HG02973 (cell line): Measurements from ENCODE around the gene AGAP1.
"Not testable (repeated sequence)": the region's sequence is repeated elsewhere in the genome, so short reads cannot be mapped to it uniquely, and the experiment has no call there.

ENCODE experiments used
- ATAC-seq: cut with Tn5 transposase; IDR thresholded peaks from one replicate; pipeline ENCODE4 v1.9.1; 2021; ENCODE audit warnings: moderate library complexity; ENCODE audit not compliant: unreplicated experiment

The AGAP1 gene

DNA sequence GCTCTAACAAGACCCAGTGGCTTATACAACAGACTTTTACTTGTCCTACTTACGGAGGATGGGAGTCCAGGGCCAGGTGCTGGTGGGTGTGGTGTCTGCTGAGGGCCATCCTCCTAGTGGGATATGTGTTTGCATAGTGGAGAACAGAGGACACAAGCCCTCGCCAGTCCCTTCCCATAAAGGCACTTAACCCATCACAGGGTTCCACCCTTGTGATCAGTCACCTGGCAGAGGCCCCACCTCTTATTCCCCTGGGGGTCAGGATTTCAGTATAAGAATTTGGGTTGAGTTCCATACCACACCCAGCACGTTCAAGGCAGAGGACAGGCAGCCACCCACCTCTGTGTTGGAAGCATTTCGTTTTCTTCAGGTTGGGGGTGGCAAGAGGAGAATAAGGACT is 259.0 kb downstream of the AGAP1 start:
- ATAC-seq: no peak

- no peak for ATAC-seq
Observed at GRCh38 chr2:235754357-235755207, 260.7 kb downstream of the AGAP1 start.

GRCh38 chr2:235756491-235756890 is 262.6 kb downstream of the AGAP1 start:
- ATAC-seq: no peak

DNA sequence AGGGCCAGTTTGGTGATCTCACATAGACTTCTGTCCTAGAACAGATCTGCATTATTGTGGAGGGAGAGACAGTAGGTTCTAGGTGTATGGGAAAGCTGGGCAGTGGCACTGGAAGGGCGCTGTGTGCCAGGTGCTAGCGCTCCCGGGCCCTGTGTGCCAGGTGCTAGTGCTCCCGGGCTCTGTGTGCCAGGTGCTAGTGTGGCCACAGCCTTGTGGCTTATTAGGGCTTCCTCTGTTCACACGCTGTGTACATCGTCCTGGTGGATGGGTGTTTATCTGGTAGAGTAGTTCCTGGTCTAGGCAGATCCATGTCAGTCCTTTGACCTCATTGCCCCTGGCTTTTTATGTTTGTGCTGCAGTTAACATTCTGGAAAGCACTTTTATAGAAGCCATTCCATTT is 263.4 kb downstream of the AGAP1 start:
- no peak for ATAC-seq

DNA sequence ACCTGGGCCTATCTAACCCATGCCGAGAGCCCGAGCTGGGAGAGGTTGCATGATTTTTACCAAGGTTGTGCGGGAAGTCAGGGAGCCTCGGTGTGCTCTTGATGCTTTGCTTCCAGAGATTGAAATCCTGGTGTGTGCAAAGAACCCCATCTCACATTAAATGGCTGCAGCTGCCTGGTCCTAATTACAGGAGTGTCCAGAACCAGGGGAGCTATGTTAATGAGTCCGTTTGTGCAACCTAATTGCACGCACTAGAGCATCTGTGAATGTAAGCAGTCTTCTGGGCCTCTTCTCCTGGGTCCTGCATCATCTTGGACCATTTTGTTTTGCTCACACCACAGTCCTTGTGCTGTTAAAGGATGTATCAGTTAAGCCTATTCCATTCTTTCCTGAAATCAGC is 263.8 kb downstream of the AGAP1 start:
- no peak for ATAC-seq

DNA sequence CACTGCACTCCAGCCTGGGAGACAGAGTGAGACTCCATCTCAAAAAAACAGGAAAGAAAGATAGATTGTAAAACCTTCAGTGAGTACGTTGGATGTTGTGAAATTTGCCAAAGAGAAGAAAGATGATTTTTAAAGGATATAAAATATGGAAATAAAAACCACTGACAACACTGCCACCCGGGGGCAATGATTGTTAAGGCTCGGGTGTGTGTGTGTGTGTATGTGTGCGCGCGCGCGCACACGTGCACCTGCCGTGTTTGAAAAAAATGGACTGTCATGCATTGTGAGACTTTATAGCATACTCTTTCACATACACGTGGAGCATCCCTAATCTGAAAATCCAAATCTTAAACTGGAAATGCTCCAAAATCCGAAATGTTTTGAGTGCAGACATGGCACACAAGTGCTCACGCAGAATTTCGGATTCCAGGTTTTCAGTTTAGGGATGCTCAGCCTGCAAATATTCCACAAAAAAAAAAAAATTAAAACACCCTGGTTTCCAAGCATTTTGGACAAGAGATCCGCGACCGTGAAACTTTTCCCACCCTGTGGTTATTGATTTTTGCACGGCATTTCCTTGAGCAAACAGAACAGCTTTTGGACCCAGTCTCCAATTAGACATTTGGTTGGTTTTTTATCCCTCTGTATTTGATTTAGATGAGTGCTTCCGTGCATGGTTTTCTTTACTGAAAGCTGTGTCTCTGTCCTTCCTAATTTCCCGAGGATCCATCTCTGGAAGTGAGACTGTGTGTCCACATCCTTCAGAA is 269.2 kb downstream of the AGAP1 start:
- ATAC-seq: no peak

- ATAC-seq: no peak
Observed at GRCh38 chr2:235763816-235764215, 270.0 kb downstream of the AGAP1 start.

DNA sequence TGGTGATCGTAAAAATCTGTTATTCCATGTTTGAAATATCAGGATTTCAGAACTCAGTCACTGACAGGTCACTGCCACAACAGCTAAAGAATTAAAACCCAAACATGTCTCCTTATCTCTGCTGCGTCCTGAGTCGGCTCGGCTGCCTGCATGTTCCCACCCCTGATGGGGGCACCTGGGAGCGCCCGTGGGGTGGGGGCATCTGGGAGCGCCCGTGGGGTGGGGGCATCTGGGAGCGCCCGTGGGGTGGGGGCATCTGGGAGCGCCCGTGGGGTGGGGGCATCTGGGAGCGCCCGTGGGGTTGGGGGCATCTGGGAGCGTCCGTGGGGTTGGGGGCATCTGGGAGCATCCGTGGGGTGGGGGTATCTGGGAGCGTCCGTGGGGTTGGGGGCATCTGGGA is 270.6 kb downstream of the AGAP1 start:
- not testable (repeated sequence) for ATAC-seq

GRCh38 chr2:235765181-235765820 is 271.5 kb downstream of the AGAP1 start:
- ATAC-seq: no peak

DNA sequence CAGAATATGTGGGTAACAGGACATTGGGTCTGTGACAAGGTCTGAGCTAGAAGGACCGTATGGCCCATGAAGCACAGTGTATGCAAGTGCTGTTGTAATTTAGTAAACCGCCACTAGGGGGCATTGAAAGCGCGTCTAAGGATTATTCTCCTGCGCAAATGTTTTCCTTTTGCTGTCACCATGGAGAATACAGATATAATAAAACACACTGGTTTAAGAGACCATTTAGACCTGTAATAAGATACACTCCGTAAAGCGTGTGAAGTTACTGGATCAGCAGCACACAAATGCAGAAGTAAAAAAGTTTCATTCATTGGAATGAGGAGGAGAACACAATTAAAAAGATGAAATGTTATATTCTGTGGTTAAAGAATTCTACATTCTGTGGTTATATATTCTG is 272.4 kb downstream of the AGAP1 start:
- no peak for ATAC-seq

DNA sequence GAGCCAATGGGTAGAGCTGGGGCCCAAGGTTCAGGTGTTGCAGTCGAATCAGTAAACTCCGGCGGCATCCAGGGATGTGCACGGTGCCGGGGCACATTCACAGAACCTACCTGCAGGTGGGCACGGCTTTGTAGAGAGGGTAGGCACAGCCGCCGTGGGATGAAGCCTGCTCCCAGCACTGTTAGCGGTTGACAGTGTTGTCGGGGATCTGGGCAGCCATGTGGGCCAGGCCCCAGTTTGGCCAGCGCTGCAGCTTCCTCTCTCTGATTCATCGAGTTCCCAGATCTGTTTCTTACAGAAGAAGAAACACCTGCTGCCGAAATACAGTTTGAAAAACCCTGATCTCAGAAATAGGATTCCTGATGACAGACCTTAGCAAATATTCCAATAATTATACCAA is 274.8 kb downstream of the AGAP1 start:
- ATAC-seq: no peak

DNA sequence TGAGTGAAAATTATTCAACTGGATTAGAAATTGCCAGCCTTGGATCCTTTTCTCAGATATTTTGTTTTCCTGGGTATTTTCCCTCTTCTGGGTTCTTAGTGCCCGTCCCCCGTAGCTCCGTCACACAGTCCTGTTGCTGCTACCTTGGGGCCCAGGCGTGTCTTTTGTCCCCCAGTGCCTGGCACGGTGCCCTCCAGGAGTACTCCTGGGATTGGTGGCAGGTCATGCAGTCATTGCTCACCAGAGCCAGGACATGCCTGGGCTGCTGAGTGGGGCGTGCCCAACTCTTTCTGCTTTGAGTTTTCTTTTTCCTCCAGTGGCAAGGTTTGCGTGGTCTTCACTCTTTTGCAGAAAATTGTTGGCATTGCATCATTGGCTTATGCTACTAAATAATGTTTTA is 275.2 kb downstream of the AGAP1 start:
- ATAC-seq: no peak

GRCh38 chr2:235770909-235771820 is 277.3 kb downstream of the AGAP1 start:
- no peak for ATAC-seq

- ATAC-seq: no peak
Observed at GRCh38 chr2:235773188-235773928, 279.5 kb downstream of the AGAP1 start.

DNA sequence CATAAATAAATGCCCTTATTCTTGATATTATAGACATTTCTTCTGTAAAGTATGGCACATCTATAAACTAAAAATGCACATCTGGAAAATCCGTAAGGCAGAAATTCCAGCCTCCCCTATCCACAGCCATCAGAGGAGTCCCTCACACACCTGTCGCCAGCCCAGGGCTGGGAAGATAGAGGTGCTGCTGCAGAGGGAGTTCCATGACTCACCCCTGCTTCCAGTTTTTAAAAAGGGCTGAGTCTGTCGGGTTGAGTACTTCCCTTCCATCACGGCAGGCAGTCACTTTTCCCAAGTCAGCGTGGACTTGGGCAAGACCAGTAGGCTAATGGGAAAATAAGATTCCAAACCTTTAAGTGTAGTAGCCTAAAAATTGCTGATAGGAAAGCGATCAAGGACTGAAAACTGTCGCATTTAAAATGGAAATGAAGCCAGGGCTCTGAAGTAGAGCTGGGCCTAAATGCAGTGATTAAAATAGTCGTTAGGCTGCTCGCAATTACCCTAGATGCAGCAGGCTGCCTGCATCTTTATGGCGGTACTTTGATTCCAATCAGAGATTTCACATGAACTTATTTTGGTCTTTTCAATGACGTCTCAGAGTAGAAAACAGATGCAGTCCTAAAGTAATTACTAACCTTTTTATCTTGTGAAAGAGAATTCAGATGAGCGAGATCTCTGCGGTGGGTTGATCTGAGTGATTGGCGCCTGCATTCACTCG is 280.5 kb downstream of the AGAP1 start:
- no peak for ATAC-seq

DNA sequence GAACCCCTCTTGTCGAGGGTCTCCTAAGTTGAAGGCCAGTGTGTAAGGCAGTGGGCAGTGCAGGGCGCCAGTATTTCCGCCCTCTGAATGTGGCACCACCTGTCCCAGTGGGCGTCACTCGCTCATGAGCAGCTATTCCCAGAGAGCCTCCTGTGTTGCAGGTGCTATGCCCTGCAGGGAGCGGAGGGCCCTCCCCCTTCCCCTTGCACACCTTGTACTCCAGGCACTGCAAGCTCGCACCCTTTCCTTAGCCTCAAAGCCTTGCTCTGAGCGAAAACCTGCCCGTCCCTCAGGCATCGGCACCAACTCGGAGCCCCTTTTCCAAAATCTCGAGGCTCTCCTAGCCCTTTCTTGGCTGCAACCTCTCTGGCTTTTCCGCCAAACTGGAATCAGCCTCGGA is 282.7 kb downstream of the AGAP1 start:
- no peak for ATAC-seq

GRCh38 chr2:235779444-235779896 is 285.6 kb downstream of the AGAP1 start:
- ATAC-seq: no peak

GRCh38 chr2:235780401-235780800 is 286.6 kb downstream of the AGAP1 start:
- ATAC-seq: no peak

- no peak for ATAC-seq
Observed at GRCh38 chr2:235781775-235782174, 287.9 kb downstream of the AGAP1 start.
